T1000 (cell line): ENCODE measurements around the gene ACOX3.
A peak's percentile ranks its signal among the peaks of the same experiment; 100 is the strongest.
"Not testable (repeated sequence)": the region's sequence is repeated elsewhere in the genome, so short reads cannot be mapped to it uniquely, and the experiment has no call there.

Source experiments
- DNase-seq: peaks from one replicate; lab custom pipeline; 2025; ENCODE audit warnings: mixed read lengths; lab: John Stamatoyannopoulos, UW

ACOX3 gene

DNA sequence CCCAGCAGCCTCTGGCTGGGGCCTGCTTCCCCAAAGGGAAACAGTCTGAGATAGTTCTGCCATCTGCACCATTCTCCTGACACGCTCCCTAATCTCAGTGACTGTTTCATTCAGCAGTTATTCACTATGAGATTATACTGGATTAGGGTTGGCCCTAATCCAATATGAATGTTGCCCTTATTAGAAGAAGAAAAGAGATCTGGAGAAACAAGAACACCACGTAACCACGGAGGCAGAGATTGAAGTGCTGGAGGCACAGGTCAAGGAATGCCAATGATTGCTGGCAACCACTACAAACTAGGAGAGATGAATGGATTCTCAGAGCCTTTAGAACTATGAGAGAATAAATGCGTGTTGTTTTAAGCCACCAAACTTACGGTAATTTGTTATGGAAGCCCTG lies 7.4 kb downstream of the ACOX3 start:
- no peak for DNase-seq

DNA sequence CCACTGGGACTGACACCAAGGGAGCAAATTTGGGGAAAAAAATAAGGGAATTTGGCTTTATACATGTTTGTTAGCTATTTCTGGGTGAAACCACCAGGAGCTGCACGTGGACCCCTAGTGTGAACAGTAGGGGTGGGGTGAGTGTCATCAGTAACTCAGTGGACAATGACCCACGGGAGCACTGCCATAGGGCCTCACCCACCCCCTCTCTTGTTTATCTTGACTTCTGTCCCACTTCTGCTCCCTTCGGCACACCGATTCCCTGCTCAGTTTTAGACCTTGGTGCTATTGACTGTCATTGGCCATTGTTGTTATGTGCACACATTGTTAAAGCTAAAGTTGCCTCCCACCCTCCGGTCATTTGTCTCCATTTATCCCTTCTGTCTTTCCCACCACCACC lies 9.0 kb downstream of the ACOX3 start:
- DNase-seq, result no peak

DNA sequence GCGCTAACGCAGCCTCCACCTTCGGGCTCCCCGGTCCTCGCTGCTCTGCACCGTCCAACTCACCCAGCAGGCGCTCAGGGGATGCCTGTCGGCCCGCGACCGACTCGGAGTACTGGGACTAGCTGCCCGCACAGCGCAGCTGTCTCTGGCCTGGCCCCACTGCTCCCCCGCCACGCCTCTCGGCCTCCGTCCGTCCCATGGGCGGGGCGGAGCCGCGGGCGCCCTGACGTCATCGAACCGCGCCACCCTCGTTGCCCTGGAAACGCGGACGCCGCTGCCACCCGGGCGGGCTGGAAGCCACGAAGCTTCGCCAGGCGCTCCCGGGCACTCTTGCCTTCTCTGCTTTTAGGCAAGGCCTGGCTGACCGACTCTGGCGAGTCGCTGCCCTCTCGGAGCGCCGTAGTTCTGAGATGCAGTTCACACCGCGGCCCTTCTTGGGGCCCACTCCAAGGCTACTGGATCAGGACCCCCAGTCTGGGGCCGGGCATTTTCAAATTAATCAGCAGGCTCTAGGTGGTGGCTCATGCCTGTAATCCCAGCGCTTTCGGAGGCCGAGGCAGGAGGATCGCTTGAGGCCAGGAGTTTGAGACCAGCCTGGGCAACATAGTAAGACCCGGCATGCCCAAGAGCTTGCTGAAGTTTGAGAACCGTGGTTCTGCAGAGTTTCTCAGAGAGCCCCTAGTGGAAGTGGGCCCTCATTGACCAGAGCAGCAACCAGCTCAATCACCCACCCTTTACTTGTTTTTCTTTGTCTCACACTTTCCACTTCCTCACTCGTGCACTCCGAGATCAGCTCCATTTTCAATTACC lies 12.0 kb downstream of the ACOX3 start:
- DNase-seq, result peak; percentile 97

DNA sequence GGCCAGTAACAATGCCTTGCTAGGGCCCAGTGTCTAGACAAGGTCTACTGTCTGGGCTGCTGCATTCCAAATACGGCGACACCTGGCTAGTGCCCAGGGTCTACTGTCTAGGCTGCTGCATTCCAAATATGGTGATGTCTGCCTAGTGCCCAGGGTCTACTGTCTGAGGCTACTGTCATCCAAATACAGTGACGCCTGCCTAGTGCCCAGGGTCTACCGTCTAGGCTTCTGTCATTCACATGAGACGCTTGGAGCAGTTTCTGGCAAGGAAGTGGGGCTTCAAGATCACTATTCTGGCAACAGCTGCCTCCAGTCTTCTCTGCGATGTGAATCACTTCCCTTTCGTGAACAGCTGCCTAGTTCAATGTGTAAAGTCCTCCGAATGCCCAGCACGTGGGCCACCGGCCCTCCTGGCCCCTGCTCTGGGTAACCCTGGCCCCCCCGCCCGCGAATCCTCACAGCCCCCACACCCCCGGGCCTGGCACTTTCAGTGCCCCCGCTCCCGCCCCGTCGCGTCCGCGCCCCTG lies 12.7 kb downstream of the ACOX3 start:
- DNase-seq, result no peak

DNA sequence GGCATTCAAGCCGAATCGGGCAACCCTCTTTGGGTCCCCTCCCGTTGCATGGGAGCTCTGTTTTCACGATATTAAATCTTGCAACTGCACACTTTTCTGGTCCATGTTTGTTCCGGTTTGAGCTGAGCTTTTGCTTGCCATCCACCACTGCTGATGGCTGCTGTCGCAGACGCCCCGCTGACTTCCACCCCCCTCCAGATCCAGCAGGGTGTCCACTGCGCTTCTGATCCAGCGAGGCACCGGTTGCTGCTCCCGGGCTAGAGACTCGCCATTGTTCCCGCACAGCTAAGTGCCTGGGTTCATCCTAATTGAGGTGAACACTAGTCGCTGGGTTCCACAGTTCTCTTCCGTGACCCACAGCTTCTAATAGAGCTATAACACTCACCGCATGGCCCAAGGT lies 13.3 kb downstream of the ACOX3 start:
- DNase-seq, result no peak

- DNase-seq, result no peak
Measured at GRCh38 chr4:8422786-8423185, 17.7 kb downstream of the ACOX3 start.

- DNase-seq, result no peak
Measured at GRCh38 chr4:8422327-8422726, 18.2 kb downstream of the ACOX3 start.

DNA sequence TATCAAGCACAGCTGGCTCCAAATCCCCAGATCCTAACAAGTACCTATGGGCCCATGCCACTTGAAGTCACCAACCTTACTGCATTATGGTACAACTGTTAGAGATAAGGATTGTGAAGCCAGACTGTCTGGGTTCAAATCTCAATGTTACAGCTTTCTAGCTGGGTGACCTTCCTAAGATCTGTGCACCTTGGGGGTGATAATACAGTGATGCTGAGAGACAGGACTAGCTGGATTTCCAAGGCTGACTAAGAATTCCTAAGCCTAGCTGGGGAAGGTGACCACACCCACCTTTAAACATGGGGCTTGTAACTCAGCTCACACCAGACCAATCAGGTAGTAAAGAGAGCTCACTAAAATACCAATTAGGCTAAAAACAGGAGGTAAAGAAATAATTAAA lies 20.4 kb downstream of the ACOX3 start:
- DNase-seq, result not testable (repeated sequence)

GRCh38 chr4:8419222-8420041 lies 21.1 kb downstream of the ACOX3 start:
- DNase-seq, result no peak

GRCh38 chr4:8417071-8417614 lies 23.4 kb downstream of the ACOX3 start:
- no peak for DNase-seq

- no peak for DNase-seq
Measured at GRCh38 chr4:8414377-8414776, 26.1 kb downstream of the ACOX3 start.

- DNase-seq, result no peak
Measured at GRCh38 chr4:8412288-8412687, 28.2 kb downstream of the ACOX3 start.

DNA sequence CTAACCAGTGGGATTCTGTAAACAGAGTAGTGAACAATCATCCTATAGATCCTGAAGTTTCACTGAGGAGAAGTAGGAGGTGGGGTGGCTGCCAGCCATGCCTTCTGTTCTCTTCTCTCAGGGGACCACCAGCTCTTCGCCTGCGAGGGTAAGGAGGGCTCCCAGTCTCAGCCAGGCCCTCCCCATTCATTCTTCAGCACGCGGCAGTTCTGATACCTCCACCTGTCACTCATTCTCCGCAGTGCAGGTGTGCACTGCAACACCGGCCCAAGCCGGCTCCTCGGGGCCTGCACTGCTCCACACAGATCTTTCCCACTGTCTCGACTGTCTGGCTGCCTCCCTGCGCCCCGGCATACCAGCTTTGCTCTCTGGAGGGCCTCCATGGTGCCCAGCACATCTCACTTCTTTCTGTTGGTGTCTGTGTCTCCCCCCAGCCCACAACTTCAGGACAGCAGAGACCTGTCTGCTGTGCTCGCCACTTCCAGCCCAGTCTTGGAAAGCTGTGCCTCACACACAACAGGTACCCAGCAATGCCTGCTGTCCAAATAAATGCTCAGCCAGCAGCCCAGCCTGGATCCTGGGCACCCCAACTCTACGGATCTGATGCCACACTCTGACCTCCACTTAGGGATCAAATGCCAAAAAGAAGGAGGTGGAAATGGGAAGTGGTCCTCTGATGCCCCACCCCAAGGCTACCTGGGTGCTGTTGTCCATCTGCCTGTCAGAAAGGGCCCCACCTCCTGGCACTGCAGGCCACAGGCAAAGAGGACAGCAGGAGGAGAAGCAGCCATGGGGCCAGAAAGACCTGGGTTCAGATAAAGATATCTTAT lies 29.0 kb downstream of the ACOX3 start:
- DNase-seq, result no peak

DNA sequence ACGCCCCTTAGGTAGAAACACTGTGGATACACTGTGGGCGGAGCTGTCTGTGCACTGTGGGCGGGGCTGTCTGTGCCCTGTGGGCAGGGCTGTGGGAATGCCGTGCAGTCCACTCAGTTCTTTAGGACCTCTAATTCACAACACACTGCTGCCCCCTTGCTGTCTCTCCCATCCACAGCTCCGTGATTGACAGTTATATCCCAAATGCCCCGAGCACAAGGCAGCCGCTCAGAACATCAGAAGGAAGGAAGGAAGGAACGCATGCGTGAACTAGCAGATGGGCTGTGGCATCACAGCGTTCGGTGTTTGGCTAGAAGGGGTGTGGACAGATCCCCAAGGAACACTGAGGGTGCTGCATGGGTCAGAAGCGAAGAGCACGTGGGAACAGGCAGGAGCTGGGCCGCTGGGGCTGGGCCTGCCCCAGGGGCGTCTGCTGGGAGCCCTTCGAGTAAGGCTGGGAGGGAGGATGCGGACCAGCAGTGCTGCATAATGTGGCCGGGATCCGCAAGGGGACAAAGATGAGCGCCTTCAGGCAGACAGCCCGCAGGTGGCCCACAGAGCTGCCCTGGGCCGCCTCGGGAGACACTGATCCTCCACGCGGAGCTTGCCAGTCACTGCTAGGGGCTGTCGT lies 29.8 kb downstream of the ACOX3 start:
- DNase-seq, result peak; percentile 35

GRCh38 chr4:8410066-8410625 lies 30.4 kb downstream of the ACOX3 start:
- DNase-seq, result no peak

DNA sequence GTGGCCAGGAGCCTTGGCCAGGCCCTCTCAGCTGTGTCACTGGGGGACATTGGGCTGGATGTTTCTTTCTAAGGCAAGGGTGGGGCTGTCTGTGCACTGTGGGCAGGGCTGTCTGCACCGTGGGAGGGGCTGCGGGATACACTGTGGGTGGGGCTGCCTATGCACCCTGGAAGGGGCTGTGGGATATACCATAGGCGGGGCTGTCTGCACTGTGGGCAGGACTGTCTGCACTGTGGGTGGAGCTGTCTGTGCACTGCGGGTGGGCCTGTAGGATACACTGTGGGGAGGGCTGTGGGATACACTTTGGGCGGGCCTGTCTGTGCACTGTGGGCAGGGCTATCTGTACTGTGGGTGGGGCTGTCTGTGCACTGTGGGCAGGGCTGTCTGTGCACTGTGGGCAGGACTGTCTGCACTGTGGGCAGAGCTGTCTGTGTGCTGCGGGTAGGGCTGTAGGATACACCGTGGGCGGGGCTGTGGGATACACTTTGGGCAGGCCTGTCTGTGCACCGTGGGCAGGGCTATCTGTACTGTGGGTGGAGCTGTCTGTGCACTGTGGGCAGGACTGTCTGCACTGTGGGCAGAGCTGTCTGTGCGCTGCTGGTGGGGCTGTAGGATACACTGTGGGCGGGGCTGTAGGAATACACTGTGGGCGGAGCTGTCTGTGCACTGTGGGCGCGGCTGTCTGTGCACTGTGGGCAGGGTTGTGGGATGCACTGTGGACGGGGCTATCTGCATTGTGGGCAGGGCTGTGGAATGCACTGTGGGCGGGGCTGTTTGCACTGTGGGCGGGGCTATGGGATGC lies 31.1 kb downstream of the ACOX3 start:
- no peak for DNase-seq

DNA sequence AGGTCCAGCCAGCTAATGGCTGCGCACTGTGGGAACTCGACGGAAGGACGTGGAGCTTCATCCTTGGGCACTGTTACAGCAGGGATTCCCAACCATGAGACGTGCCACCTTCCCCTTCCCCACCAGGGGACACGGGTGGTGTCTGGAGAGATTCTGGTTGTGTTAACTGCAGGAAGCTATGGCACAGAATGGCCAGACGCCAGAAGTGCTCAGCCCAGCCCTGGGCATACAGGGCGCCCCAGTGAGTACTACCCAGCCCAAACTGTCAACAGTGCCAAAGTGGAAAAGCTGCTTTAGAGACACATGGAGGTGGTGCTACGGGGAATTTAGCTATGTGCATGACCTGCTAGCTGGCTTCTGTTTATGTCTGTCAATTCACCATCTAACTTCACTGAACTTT lies 32.8 kb downstream of the ACOX3 start:
- DNase-seq, result no peak

GRCh38 chr4:8407316-8407715 lies 33.2 kb downstream of the ACOX3 start:
- DNase-seq, result no peak

DNA sequence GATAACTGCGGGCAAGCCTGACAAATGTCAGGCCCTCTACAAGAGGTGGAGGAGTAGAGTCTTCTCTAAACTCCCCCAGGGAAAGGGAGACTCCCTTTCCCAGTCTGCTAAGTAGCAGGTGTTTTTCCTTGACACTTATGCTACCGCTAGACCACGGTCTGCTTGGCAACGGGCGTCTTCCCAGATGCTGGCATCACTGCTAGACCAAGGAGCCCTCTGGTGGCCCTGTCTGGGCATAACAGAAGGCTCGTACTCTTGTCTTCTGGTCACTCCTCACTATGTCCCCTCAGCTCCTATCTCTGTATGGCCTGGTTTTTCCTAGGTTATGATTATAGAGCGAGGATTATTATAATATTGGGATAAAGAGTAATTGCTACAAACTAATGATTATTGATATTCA lies 33.6 kb downstream of the ACOX3 start:
- peak; percentile 62 for DNase-seq

GRCh38 chr4:8405516-8405875 lies 35.0 kb downstream of the ACOX3 start:
- DNase-seq, result no peak
